ENCODE results near the gene SLC5A8.

The SLC5A8 gene

GRCh38 chr12:101207086-101207780 is 2.8 kb downstream of the SLC5A8 start:
- H3K27ac ChIP-seq (ENCODE audit: low read depth, low read length, poor library complexity, severe bottlenecking), result no peak overlapping the region
- H3K9me2 ChIP-seq (ENCODE audit: low read depth, low read length), result no peaks in the 10 kb centered on the region
- no peak overlapping the region for H3K4me2 ChIP-seq (ENCODE audit: low read length)
- no peaks in the 10 kb centered on the region for H3K27me3 ChIP-seq (ENCODE audit: insufficient read depth, low read length)
- no peaks in the 10 kb centered on the region for H3K9me3 ChIP-seq (ENCODE audit: low read length)
- no peak overlapping the region for H3K4me3 ChIP-seq (ENCODE audit: low read depth, low read length, poor library complexity, severe bottlenecking)
- no peaks in the 10 kb centered on the region for H4K20me1 ChIP-seq (ENCODE audit: insufficient read depth, low read length)
- no peaks in the 10 kb centered on the region for H3K4me1 ChIP-seq (ENCODE audit: insufficient read depth, low read length, severe bottlenecking)
- H3K9ac ChIP-seq (ENCODE audit: low read length), result no peak overlapping the region
- no peaks in the 10 kb centered on the region for H3K36me3 ChIP-seq (ENCODE audit: insufficient read depth, low read length)
- no peaks in the 10 kb centered on the region for H3K79me2 ChIP-seq (ENCODE audit: insufficient read depth, low read length)
- no peaks in the 10 kb centered on the region for H3F3A ChIP-seq (ENCODE audit: insufficient read depth, low read length)
- no peak overlapping the region for H2AFZ ChIP-seq (ENCODE audit: low read length)
- TF ChIP-seq, protein P1, sequence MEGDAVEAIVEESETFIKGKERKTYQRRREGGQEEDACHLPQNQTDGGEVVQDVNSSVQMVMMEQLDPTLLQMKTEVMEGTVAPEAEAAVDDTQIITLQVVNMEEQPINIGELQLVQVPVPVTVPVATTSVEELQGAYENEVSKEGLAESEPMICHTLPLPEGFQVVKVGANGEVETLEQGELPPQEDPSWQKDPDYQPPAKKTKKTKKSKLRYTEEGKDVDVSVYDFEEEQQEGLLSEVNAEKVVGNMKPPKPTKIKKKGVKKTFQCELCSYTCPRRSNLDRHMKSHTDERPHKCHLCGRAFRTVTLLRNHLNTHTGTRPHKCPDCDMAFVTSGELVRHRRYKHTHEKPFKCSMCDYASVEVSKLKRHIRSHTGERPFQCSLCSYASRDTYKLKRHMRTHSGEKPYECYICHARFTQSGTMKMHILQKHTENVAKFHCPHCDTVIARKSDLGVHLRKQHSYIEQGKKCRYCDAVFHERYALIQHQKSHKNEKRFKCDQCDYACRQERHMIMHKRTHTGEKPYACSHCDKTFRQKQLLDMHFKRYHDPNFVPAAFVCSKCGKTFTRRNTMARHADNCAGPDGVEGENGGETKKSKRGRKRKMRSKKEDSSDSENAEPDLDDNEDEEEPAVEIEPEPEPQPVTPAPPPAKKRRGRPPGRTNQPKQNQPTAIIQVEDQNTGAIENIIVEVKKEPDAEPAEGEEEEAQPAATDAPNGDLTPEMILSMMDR (IDR thresholded peaks at IDR 0.05; ENCODE audit: low read length), result no peak
- no peak for TF ChIP-seq EZH2 (IDR thresholded peaks at IDR 0.05; ENCODE audit: borderline replicate concordance, low read length)

- Histone ChIP-seq H3K4me3 (ENCODE audit: low read depth, low read length, poor library complexity, severe bottlenecking) (no peak overlapping the region), H3K36me3 (ENCODE audit: insufficient read depth, low read length) (no peaks in the 10 kb centered on the region), H3K9me3 (ENCODE audit: low read length) (no peaks in the 10 kb centered on the region), H3K9me2 (ENCODE audit: low read depth, low read length) (no peaks in the 10 kb centered on the region), H3K27me3 (ENCODE audit: insufficient read depth, low read length) (no peaks in the 10 kb centered on the region), H3K4me1 (ENCODE audit: insufficient read depth, low read length, severe bottlenecking) (no peaks in the 10 kb centered on the region), H3K4me2 (ENCODE audit: low read length) (no peak overlapping the region), H4K20me1 (ENCODE audit: insufficient read depth, low read length) (no peaks in the 10 kb centered on the region), H3K27ac (ENCODE audit: low read depth, low read length, poor library complexity, severe bottlenecking) (no peak overlapping the region), H3K79me2 (ENCODE audit: insufficient read depth, low read length) (no peaks in the 10 kb centered on the region), H3K9ac (ENCODE audit: low read length) (no peak overlapping the region), H2AFZ (ENCODE audit: low read length) (no peak overlapping the region), H3F3A (ENCODE audit: insufficient read depth, low read length) (no peaks in the 10 kb centered on the region)
- TF ChIP-seq EZH2 (IDR thresholded peaks at IDR 0.05; ENCODE audit: borderline replicate concordance, low read length), result no peak
- TF ChIP-seq, protein P1 (IDR thresholded peaks at IDR 0.05; ENCODE audit: low read length), result no peak
Measured at GRCh38 chr12:101204602-101205304, 5.3 kb downstream of the SLC5A8 start.

- no peaks in the 10 kb centered on the region for H3K27me3 ChIP-seq (ENCODE audit: insufficient read depth, low read length)
- TF ChIP-seq, protein P1 (IDR thresholded peaks at IDR 0.05; ENCODE audit: low read length), result no peak
- no peak for TF ChIP-seq EZH2 (IDR thresholded peaks at IDR 0.05; ENCODE audit: borderline replicate concordance, low read length)
- H3K4me1 ChIP-seq (ENCODE audit: insufficient read depth, low read length, severe bottlenecking), result no peaks in the 10 kb centered on the region
- no peaks in the 10 kb centered on the region for H3K9me3 ChIP-seq (ENCODE audit: low read length)
- H3K36me3 ChIP-seq (ENCODE audit: insufficient read depth, low read length), result no peaks in the 10 kb centered on the region
- no peaks in the 10 kb centered on the region for H3F3A ChIP-seq (ENCODE audit: insufficient read depth, low read length)
- H2AFZ ChIP-seq (ENCODE audit: low read length), result no peak overlapping the region
- H3K9me2 ChIP-seq (ENCODE audit: low read depth, low read length), result no peaks in the 10 kb centered on the region
- H3K4me2 ChIP-seq (ENCODE audit: low read length), result no peak overlapping the region
- no peak overlapping the region for H3K4me3 ChIP-seq (ENCODE audit: low read depth, low read length, poor library complexity, severe bottlenecking)
- no peak overlapping the region for H3K9ac ChIP-seq (ENCODE audit: low read length)
- H4K20me1 ChIP-seq (ENCODE audit: insufficient read depth, low read length), result no peaks in the 10 kb centered on the region
- H3K27ac ChIP-seq (ENCODE audit: low read depth, low read length, poor library complexity, severe bottlenecking), result no peak overlapping the region
- H3K79me2 ChIP-seq (ENCODE audit: insufficient read depth, low read length), result no peaks in the 10 kb centered on the region
Measured at GRCh38 chr12:101200824-101201223, 9.2 kb downstream of the SLC5A8 start.

Measured in OCI-LY1 (cell line).